GM21576 (cell line): ENCODE measurements around the gene MYOM3.

ENCODE experiments used
- ATAC-seq: cut with Tn5 transposase; IDR thresholded peaks from one replicate; pipeline ENCODE4 v1.9.1; 2021; ENCODE audit warnings: mild to moderate bottlenecking, moderate library complexity; ENCODE audit not compliant: unreplicated experiment

MYOM3 gene

DNA sequence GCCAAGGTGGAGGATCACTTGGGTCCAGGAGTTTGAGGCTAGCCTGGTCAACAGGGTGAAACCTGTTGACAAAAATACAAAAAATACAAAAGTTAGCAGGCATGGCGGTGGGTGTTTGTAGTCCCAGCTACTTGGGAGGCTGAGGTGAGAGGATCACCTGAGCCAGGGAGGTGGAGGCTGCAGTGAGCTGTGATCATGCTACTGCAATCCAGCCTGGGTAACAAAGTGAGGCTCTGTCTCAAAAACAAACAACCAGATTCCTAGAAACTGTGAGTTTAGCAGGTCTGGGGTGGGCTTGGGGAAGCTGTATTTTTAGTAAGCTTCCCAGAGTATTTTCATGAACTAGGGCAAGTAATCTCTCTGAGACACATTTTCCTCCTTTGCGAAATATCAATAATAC, 5.2 kb upstream of the MYOM3 start:
- ATAC-seq = no peak

GRCh38 chr1:24114753-24115152, 2.8 kb upstream of the MYOM3 start:
- ATAC-seq = no peak

- no peak for ATAC-seq
Measured at GRCh38 chr1:24113641-24114033, 1.7 kb upstream of the MYOM3 start.

DNA sequence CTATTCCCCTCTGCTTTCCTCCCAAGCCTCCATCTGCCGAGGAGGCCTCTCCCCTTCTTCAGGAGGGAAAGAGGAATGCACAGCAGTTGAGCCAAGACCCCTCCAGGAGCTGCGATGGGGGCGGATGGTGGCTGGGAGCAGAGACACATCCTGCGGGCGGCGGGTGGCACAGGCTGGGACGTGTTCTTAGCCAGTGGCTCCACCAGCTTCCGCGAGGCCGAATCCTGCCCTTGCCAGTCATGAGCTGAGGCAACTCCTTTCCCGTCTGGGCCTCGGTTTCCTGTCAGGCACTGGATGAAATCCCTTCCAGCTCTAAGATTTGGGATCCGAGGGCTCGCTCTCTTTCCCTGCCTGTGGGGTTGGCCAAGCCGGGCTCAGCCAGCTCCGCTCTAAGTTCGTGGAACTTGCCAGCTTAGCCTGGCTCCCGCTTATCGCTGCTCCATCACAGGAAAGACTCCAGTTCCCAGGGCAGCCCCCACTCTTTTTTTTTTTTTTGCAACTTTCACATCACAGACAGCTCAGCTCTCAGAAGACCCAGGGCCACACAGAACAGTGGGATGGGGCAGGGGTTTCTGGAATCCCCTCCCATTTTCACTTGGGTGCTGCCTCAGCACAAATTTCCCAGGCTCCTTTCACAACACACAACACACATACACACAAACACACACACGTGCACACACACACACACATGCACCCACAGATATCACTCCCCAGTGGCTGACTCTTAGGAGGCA, 506 bp downstream of the MYOM3 start:
- ATAC-seq = no peak

DNA sequence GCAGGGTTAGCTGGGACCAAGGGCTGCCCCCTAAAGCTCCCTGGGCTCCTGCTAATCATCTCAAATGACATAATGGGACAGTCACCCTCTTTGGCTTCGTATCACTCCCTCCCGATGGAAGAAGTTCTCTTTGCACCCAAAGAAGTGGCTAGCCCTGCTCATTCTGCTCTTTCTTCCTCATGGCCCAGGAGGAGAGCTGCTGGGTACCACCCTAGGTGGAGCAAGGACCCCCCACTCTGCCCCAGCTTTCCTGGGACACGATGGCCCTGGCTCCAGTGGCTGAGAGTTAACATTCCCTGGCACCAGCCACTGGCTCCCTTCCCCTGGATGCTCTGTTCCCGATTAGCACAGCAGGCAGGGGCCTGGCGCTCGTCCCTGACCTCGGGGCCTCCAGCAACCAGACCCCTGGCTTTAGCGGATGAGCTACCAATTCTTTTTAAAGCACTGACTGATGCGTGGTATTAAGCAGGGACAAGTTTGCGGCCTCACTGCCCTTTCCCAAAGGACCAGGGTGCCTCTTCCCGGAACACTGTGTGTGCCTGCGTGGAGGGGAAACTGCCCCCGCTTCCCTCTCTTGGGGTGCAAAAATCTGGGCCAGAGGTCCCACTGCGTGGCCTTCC, 1.2 kb downstream of the MYOM3 start:
- ATAC-seq = no peak

DNA sequence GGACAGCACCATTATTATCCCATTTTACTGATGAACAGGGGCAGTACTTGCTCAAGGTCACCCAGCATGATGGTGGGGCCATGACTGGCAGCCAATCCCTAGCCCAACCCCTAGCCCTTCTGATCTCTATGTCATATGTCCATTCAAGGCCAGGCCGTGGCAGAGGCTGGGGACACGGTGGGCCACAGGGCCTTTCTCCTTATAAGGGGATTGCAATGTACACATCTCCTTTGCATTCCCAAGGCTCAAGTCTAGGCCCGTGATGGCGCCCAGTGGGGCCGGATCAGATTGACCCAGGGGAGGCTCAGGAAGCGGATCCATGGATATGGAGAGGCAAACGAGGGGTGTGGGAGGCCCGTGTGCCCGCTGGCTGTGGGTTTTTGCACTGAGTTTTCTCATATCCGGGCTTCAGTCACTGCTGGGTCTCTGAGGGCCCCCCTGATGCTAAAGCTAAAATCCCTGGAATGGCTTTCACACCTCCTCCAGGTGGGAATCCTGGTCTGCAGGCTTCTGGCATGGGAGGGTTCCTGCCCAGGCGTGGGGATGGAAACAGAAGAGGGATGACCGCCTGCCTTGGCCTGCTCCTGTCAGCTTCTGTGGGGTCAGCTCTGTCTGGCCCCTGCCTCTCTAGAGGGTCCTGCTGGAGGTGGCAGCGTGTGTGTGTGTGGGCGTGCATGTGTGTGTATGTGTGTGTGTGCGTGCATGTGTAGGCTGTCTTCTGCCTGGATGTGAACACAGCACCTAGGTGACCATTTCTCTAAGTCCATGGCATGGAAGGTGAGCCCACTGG, 2.1 kb downstream of the MYOM3 start:
- no peak for ATAC-seq

DNA sequence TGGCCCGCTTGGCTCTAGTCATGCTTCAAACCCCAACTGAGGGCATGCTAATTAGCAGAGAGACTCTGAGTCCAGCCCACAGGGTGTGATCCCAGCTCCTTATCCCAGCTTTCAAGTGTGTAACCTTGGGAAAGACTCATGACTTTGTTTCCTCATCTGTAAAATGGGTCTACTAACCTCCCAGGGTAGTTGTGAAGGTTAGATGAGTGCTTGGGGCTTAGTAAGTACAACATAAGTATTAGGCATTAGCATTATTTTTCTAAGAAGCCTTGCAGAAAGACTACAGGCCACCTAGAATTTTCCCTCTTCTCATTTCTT, 2.8 kb downstream of the MYOM3 start:
- no peak for ATAC-seq

GRCh38 chr1:24108334-24109165, 3.4 kb downstream of the MYOM3 start:
- no peak for ATAC-seq

DNA sequence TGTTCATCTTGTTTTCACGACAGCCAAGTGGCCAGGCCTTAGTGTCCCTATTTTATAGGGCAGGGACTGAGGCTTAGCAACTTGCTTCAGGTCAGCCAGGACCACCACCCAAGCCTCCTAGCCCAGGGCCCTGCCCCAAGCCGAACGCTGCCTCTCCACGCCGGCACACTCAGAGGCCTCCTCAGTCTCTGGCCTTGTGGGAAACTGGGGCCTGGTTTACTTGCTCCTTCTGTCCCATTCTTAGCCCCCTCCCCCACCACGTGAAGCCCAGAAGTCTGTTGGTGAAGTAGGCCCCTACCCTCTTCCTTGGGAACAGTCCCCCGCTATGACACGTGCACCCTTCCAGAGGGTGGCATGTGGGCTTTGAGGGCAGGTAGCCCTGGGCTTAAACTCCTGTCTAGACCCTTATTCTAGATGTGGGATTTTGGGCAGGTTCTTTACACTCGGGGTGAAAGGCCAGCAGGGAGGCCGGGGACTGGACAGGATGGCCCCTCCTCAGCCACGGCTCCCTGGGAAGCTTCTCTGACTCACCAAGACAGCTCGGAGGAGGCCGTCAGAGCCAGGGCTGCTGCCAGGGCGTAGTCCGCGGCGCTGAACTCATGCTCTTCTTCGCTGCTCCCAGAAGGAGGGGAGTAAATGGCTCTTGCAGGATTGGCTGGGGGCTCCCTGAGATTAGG, 4.3 kb downstream of the MYOM3 start:
- no peak for ATAC-seq

GRCh38 chr1:24105368-24106160, 6.4 kb downstream of the MYOM3 start:
- no peak for ATAC-seq

GRCh38 chr1:24104854-24105253, 7.1 kb downstream of the MYOM3 start:
- ATAC-seq = no peak

DNA sequence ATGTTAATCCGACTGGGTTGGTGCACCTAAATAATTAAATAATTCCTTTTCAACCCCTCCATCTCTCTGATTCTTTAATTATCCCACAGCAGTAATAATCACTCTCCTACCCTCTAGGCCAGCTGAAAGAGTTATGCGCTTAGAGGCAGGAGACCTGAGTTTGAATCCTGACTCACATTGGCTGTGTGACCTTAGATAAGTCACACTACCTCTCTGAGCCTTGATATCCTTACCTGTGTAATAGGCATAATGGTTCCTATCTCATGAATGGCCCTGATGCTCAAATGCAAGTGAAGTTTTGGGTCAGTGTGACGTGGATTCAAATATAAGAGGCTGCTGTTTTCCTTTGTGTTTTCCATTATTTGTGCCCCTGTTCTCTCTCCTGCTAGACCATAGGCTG, 8.1 kb downstream of the MYOM3 start:
- no peak for ATAC-seq

DNA sequence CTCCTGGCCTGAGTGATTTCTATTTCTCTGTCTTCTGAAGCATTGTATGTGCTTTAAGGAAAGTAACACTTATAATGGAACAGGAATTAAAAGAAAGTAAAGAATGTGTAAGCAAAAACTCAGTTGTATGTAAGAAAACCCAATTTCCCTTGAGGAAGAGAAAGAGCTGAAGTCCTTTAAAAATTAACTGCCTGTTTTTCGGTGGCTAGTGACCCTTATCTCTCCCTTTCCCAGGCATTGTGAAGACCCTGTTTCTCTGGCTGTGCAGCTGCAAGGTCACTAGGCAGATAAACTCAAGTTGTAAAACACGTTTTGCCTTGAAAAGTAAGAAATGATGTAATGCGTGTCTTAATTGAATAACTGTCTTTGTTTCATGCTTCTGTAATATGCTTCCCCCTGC, 8.5 kb downstream of the MYOM3 start:
- no peak for ATAC-seq

- no peak for ATAC-seq
Measured at GRCh38 chr1:24102961-24103360, 9.0 kb downstream of the MYOM3 start.

DNA sequence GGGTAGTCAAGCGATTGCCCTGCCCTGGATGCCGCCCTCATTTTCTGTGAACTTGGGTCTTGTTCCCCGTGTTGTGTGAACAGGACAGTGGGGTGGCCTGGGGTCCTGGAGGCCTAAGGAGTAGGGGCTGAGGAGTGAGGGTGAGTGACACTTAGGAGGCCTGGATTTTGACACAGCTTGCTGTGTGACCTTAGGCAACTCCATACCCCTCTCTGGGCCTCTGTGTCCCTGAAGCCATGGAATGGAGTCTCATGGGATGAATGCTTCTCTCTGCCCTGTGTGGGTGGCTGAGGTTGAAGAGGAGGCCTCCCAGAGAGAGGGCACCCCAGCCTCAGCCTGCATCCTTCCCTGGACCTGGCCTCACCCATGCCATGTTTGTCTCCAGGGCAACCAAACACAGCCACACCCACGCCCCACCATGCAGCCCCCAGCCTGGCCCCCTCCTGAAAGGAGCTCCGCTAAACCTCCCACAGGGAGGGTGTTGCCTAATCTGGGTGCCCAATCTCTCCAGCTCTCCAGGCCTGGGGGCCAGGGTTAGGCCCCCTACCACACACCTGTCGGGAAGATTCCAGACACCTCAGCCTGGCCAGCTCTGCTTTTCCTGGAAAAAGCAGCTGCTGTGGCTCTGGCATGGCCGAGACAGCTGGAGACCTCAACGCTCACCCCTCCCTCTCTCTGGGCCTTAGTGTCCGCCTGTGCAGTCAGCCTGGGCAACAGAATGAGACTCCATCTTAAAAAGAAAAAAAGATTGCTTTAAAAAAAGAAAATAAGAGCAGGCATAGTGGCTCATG, 9.9 kb downstream of the MYOM3 start:
- no peak for ATAC-seq

DNA sequence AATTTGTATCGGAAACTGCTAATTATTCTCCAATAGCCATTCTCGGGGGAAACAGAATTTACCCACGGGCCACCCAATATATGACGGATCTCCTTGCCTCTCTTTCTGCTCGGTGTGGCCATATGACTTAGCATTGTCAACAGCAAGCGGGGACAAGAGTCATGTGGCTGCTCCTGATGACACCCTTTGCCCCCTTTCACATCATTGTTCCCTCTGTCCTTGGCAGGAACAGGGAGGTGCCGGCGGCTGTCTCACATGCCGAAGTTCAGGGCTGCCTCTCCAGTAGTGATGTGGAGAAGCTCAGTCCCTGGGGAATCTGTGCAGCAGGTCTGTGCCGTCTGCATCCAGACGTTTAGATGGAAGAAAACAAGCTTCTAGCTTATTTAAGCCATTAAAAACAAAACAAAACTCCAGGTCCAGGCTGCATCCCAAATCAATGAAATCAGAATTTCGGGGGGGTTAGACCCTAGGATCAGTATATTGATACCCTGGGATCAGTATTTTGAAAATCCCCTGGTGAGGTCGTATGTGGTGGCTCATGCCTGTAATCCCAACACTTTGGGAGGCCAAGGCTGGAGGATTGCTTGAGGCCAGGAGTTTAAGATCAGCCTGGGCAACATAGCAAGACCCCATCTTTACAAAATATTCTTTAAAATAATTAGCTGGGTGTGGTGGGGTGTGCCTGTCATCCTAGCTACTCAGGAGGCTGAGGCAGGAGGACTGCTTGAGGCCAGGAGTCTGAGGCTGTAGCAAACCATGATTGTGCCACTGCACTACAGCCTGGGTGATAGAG, 10.8 kb downstream of the MYOM3 start:
- ATAC-seq = no peak

- no peak for ATAC-seq
Measured at GRCh38 chr1:24098943-24099638, 12.8 kb downstream of the MYOM3 start.

DNA sequence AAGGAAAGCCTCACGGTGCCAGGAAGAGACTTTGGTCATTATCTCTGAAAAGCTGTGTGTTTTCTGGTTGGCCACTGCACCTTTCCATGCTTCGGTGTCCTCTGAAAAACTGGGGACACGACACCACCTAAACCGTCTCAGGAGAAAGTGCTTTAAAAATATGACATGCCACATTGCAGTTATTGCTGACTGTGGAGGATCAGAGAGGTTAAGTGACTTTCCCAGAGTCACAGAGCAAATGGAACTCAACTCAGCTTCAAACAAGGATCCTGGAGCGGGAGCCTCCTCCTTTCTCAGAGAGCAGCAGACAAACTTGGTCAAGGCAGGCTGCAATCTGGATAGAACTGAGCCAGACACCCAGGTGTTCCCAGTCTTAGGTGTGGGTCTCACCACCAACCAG, 13.8 kb downstream of the MYOM3 start:
- ATAC-seq = no peak
